ENCODE measurements around the gene PIEZO2. TPM values are rescaled to one million over a fixed set of nuclear protein-coding genes. Genes with fewer than 3 reads are reported as not detected.

PIEZO2 gene
- total RNA-seq, 1 donor from 2014 or later, result 41.2 TPM

DNA sequence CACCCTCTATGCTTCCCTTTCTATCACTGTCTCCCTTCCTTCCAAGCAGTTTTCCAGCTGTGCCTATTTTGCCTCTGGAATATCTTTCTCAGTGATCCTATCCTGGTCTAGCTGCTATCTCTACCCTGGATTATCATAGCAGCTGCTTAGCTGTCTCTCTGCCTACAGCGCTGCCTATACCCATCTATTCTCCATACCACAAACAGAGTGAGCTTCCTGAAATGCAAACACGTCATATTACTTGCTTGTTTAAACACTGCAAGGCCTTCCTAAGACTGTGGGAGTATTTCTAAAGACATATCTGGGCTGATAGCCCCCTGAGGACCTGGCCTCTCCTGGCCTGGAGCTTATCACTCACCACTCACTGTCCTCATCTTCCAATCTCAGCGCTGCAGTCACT lies 403.4 kb downstream of the PIEZO2 start:
- no peak overlapping the region for H3K27ac ChIP-seq (ENCODE audit: low read depth, low read length)
- H3K36me3 ChIP-seq (ENCODE audit: control insufficient read depth in 3 of 3, insufficient read depth in 3 of 3, low read length in 3 of 3), result no peaks in the 10 kb centered on the region
- H3K4me1 ChIP-seq (ENCODE audit: control insufficient read depth in 3 of 3, insufficient read depth in 3 of 3, low read length in 3 of 3), result no peaks in the 10 kb centered on the region
- no peak overlapping the region for H3K9ac ChIP-seq (ENCODE audit: low read depth in 1 of 3, low read length in 3 of 3)
- no peak overlapping the region for H3K4me3 ChIP-seq (ENCODE audit: low read length in 3 of 3)
- no peaks in the 10 kb centered on the region for H3K27me3 ChIP-seq (ENCODE audit: control insufficient read depth in 3 of 3, insufficient read depth in 3 of 3, low read length in 3 of 3)
- H3K9me3 ChIP-seq (ENCODE audit: control insufficient read depth in 3 of 3, low read length in 3 of 3), result no peaks in the 10 kb centered on the region

DNA sequence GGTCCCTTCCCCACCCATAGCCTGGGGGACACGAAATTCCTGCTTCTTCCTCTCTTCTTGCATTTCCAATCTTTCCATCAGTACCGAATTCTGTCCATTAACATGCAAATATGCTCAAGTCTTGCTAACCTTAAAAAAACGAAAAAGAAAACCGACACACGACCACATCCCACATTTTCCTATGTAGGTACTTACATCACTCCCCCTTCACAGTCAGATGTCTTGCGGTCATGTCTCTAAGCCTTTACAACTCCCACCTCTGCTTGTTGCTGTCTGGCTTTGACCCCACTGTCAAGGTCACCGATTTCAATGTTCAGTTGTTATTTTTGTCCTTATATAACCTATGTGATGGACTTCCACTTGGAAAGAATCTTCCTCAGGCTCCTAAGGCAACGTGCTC lies 404.1 kb downstream of the PIEZO2 start:
- Histone ChIP-seq H3K36me3 (ENCODE audit: control insufficient read depth in 3 of 3, insufficient read depth in 3 of 3, low read length in 3 of 3) (no peaks in the 10 kb centered on the region), H3K4me3 (ENCODE audit: low read length in 3 of 3) (no peak overlapping the region), H3K4me1 (ENCODE audit: control insufficient read depth in 3 of 3, insufficient read depth in 3 of 3, low read length in 3 of 3) (no peaks in the 10 kb centered on the region), H3K9ac (ENCODE audit: low read depth in 1 of 3, low read length in 3 of 3) (no peak overlapping the region), H3K27me3 (ENCODE audit: control insufficient read depth in 3 of 3, insufficient read depth in 3 of 3, low read length in 3 of 3) (no peaks in the 10 kb centered on the region), H3K9me3 (ENCODE audit: control insufficient read depth in 3 of 3, low read length in 3 of 3) (no peaks in the 10 kb centered on the region), H3K27ac (ENCODE audit: low read depth, low read length) (no peak overlapping the region)

DNA sequence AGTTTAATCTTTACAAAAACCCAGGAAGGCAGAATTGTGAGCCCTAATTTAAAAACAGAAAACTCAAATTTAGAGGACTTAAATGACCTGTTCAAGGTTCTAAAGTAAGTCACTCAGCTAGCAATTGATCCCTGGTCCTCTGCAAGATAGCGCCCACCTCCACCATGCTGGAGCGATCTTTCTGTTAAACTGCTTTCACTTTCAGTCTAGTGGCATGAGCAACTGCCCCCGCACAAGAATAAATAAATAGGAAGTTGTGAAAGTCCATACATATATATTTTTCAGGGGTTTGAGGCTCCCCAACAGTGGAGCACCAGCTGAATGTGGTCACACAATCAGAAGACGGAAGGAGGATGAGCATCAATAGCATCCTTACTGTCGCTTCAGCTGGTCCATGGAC lies 405.6 kb downstream of the PIEZO2 start:
- Histone ChIP-seq H3K9me3 (ENCODE audit: control insufficient read depth in 3 of 3, low read length in 3 of 3) (no peaks in the 10 kb centered on the region), H3K4me1 (ENCODE audit: control insufficient read depth in 3 of 3, insufficient read depth in 3 of 3, low read length in 3 of 3) (no peaks in the 10 kb centered on the region), H3K4me3 (ENCODE audit: low read length in 3 of 3) (no peak overlapping the region), H3K9ac (ENCODE audit: low read depth in 1 of 3, low read length in 3 of 3) (no peak overlapping the region), H3K27me3 (ENCODE audit: control insufficient read depth in 3 of 3, insufficient read depth in 3 of 3, low read length in 3 of 3) (no peaks in the 10 kb centered on the region), H3K36me3 (ENCODE audit: control insufficient read depth in 3 of 3, insufficient read depth in 3 of 3, low read length in 3 of 3) (no peaks in the 10 kb centered on the region), H3K27ac (ENCODE audit: low read depth, low read length) (no peak overlapping the region)

DNA sequence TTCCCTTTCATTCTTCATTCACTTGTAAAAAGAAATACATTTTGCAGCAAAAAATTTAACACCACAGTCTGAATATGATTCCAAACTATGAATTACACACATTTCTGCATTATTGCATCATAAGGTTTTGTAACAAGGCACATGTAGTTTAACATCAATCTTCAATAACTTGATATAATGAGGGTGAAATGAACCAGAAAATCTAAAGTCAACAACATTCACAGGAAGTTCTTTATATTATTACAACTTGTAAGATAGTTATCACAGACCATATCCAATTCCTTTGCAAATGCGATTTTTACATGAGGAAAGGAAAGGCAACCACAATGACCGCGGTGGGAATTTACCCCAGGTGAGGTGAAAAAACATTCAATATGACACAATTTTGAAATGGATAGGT lies 410.2 kb downstream of the PIEZO2 start:
- H3K27ac ChIP-seq (ENCODE audit: low read depth, low read length), result no peak overlapping the region
- no peaks in the 10 kb centered on the region for H3K27me3 ChIP-seq (ENCODE audit: control insufficient read depth in 3 of 3, insufficient read depth in 3 of 3, low read length in 3 of 3)
- H3K4me3 ChIP-seq (ENCODE audit: low read length in 3 of 3), result no peak overlapping the region
- H3K4me1 ChIP-seq (ENCODE audit: control insufficient read depth in 3 of 3, insufficient read depth in 3 of 3, low read length in 3 of 3), result no peaks in the 10 kb centered on the region
- no peaks in the 10 kb centered on the region for H3K9me3 ChIP-seq (ENCODE audit: control insufficient read depth in 3 of 3, low read length in 3 of 3)
- H3K9ac ChIP-seq (ENCODE audit: low read depth in 1 of 3, low read length in 3 of 3), result no peak overlapping the region
- H3K36me3 ChIP-seq (ENCODE audit: control insufficient read depth in 3 of 3, insufficient read depth in 3 of 3, low read length in 3 of 3), result no peaks in the 10 kb centered on the region

DNA sequence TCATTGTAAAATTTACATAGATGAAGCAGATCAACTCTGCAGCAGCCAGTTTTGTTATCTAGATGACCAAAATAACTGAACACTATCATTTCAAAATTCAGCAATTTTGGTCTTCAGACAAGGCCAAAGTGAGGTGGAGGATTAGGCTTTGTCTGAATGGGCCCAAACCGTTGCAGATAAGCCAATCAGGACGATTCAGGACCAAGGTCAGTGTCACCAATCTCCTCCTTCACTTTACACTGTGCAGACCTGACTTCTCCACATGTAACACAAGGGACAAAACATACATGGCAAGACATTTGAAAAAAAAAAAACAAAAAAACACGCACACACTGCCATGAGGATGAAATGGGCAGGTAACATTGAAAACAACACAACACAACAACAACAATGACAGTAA lies 412.4 kb downstream of the PIEZO2 start:
- Histone ChIP-seq H3K27me3 (ENCODE audit: control insufficient read depth in 3 of 3, insufficient read depth in 3 of 3, low read length in 3 of 3) (no peaks in the 10 kb centered on the region), H3K27ac (ENCODE audit: low read depth, low read length) (no peak overlapping the region), H3K4me1 (ENCODE audit: control insufficient read depth in 3 of 3, insufficient read depth in 3 of 3, low read length in 3 of 3) (no peaks in the 10 kb centered on the region), H3K9ac (ENCODE audit: low read depth in 1 of 3, low read length in 3 of 3) (no peak overlapping the region), H3K4me3 (ENCODE audit: low read length in 3 of 3) (no peak overlapping the region), H3K9me3 (ENCODE audit: control insufficient read depth in 3 of 3, low read length in 3 of 3) (no peaks in the 10 kb centered on the region), H3K36me3 (ENCODE audit: control insufficient read depth in 3 of 3, insufficient read depth in 3 of 3, low read length in 3 of 3) (no peaks in the 10 kb centered on the region)

DNA sequence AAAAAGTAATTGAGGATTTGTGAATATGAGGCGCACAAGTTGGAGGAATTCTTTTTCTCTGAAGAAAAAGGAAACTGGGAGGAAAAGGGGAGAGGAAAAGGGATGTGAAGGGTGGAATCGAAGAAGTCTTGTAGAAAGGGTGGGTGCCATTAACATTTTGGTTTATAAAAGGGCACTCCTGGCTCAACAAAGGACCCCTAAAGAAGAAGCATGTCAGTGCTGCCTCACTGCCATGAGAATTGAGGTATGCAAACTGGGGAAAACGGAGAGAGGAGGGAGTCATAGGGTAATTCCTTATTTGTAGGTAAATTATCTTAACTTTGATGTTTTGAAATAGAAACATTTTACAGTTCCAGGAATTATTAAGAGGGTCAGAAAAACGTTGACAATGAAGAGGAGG lies 416.4 kb downstream of the PIEZO2 start:
- no peaks in the 10 kb centered on the region for H3K4me1 ChIP-seq (ENCODE audit: control insufficient read depth in 3 of 3, insufficient read depth in 3 of 3, low read length in 3 of 3)
- H3K27me3 ChIP-seq (ENCODE audit: control insufficient read depth in 3 of 3, insufficient read depth in 3 of 3, low read length in 3 of 3), result no peaks in the 10 kb centered on the region
- H3K27ac ChIP-seq (ENCODE audit: low read depth, low read length), result no peak overlapping the region
- H3K9me3 ChIP-seq (ENCODE audit: control insufficient read depth in 3 of 3, low read length in 3 of 3), result no peaks in the 10 kb centered on the region
- H3K4me3 ChIP-seq (ENCODE audit: low read length in 3 of 3), result no peak overlapping the region
- no peak overlapping the region for H3K9ac ChIP-seq (ENCODE audit: low read depth in 1 of 3, low read length in 3 of 3)
- H3K36me3 ChIP-seq (ENCODE audit: control insufficient read depth in 3 of 3, insufficient read depth in 3 of 3, low read length in 3 of 3), result no peaks in the 10 kb centered on the region

DNA sequence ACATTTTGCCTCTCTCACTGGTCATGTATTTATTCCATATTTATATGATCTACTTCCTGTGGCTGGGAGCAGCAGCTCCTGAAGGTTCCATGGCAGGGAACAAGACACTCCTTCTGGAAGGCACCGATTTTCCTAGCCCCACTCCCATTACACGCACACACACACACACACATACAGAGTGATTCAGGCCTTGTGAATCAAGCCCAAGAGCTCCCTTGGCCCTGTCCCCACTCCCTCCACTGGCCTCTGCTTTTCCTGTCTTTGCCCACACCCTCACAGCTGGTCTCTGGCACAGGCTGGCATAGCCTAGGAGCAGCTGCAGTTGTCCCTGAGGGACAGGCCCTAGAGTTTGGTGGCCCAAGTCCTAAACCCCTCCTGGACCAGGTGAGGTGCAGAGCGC lies 421.9 kb downstream of the PIEZO2 start:
- no peak overlapping the region for H3K4me3 ChIP-seq (ENCODE audit: low read length in 3 of 3)
- H3K27ac ChIP-seq (ENCODE audit: low read depth, low read length), result no peak overlapping the region
- H3K4me1 ChIP-seq (ENCODE audit: control insufficient read depth in 3 of 3, insufficient read depth in 3 of 3, low read length in 3 of 3), result peaks cover 0 to 6% (median 2%) of the 10 kb centered on the region in 3 donors
- H3K9me3 ChIP-seq (ENCODE audit: control insufficient read depth in 3 of 3, low read length in 3 of 3), result peaks cover 0 to 3% (median 0%) of the 10 kb centered on the region in 3 donors
- no peaks in the 10 kb centered on the region for H3K36me3 ChIP-seq (ENCODE audit: control insufficient read depth in 3 of 3, insufficient read depth in 3 of 3, low read length in 3 of 3)
- no peak overlapping the region for H3K9ac ChIP-seq (ENCODE audit: low read depth in 1 of 3, low read length in 3 of 3)
- peaks cover 8 to 19% (median 17%) of the 10 kb centered on the region in 3 donors for H3K27me3 ChIP-seq (ENCODE audit: control insufficient read depth in 3 of 3, insufficient read depth in 3 of 3, low read length in 3 of 3)

DNA sequence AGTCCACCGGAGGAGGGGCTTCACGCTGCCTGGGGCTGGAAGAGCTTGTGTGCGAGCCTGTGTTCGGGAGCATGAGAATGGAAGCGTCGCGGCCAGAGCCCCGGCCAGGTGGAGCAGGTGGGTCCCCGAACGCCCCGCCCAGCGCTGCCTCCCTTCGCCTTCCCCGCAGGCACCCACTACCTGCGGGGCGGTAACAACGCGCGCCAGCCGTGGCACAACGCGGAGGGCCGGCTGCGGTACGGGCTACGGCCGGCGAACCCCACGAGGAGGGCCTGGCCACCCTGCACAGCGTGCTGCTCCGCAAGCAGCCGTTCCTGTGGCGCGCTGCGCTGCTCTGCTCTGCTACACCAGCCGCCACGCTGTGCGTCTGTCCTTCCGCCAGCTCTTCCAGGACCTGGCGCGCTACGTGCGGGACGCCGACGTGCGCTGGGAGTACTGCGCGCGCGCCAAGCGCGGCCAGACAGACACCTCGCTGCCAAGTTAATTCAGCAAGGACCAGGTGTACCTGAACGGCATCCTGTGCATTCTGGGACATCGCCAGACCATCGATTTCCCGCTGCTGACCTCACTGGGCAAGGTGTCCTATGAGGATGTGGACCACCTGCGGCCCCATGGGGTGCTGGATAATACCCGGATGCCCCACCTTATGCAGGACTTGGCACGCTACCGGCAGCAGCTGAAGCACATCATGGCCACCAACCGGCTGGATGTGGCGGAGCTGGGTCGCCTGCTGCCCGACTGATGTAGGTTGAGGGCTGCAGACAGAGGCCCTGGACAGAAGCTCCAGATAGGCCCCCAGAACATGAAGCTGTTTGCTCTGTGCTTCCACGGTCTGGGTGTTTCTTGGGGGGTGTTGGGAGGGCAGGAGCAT lies 422.9 kb downstream of the PIEZO2 start:
- peaks cover 8 to 19% (median 17%) of the 10 kb centered on the region in 3 donors for H3K27me3 ChIP-seq (ENCODE audit: control insufficient read depth in 3 of 3, insufficient read depth in 3 of 3, low read length in 3 of 3)
- no peak overlapping the region for H3K27ac ChIP-seq (ENCODE audit: low read depth, low read length)
- H3K9me3 ChIP-seq (ENCODE audit: control insufficient read depth in 3 of 3, low read length in 3 of 3), result peaks cover 0 to 3% (median 0%) of the 10 kb centered on the region in 3 donors
- H3K4me3 ChIP-seq (ENCODE audit: low read length in 3 of 3), result peak overlapping the region in 1 of 3 donors; percentile 46
- H3K9ac ChIP-seq (ENCODE audit: low read depth in 1 of 3, low read length in 3 of 3), result no peak overlapping the region
- peaks cover 0 to 6% (median 2%) of the 10 kb centered on the region in 3 donors for H3K4me1 ChIP-seq (ENCODE audit: control insufficient read depth in 3 of 3, insufficient read depth in 3 of 3, low read length in 3 of 3)
- H3K36me3 ChIP-seq (ENCODE audit: control insufficient read depth in 3 of 3, insufficient read depth in 3 of 3, low read length in 3 of 3), result no peaks in the 10 kb centered on the region

DNA sequence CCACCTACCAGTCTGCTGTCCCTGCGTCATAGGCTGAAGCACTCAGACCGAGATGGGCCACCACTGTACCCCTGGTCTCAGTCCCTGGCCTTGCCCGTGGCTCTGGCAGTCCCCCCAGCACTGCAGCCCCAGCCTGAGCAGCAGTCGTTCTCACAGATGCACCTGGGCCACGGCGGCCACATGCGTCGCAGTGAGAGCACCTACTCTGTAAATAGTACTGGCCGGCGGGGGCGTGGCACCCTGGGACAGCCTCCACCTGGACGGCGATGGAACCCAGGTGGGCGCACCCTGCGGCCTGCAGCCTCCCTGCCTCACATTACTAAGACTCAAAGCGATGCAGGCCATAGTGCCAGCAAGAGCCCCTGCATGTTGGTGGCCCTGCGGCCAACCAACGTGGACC lies 424.7 kb downstream of the PIEZO2 start:
- Histone ChIP-seq H3K9me3 (ENCODE audit: control insufficient read depth in 3 of 3, low read length in 3 of 3) (peaks cover 0 to 3% (median 0%) of the 10 kb centered on the region in 3 donors), H3K27ac (ENCODE audit: low read depth, low read length) (no peak overlapping the region), H3K9ac (ENCODE audit: low read depth in 1 of 3, low read length in 3 of 3) (no peak overlapping the region), H3K4me3 (ENCODE audit: low read length in 3 of 3) (no peak overlapping the region), H3K36me3 (ENCODE audit: control insufficient read depth in 3 of 3, insufficient read depth in 3 of 3, low read length in 3 of 3) (no peaks in the 10 kb centered on the region), H3K4me1 (ENCODE audit: control insufficient read depth in 3 of 3, insufficient read depth in 3 of 3, low read length in 3 of 3) (peaks cover 0 to 6% (median 2%) of the 10 kb centered on the region in 3 donors), H3K27me3 (ENCODE audit: control insufficient read depth in 3 of 3, insufficient read depth in 3 of 3, low read length in 3 of 3) (peaks cover 8 to 19% (median 17%) of the 10 kb centered on the region in 3 donors)

DNA sequence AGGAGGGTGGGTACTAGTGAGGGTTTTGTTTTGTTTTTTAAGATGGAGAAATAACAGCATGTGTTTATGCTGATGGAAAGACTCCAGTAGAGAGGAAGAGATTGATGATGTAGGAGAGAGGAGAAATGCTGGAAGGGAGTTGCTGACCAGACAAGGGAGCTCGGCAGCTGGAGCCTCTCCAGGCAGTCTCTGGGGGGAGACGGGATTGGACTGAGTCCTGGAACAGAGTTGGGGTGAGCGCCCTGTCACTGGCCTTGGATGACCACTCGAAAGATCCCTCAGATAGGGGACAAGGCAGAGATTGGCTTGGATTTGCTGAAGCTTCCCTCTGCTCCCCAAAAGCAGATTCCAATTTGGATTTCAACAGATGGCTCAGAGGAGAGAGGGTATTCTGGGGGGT lies 425.9 kb downstream of the PIEZO2 start:
- H3K4me3 ChIP-seq (ENCODE audit: low read length in 3 of 3), result no peak overlapping the region
- H3K9me3 ChIP-seq (ENCODE audit: control insufficient read depth in 3 of 3, low read length in 3 of 3), result peaks cover 0 to 3% (median 0%) of the 10 kb centered on the region in 3 donors
- no peak overlapping the region for H3K9ac ChIP-seq (ENCODE audit: low read depth in 1 of 3, low read length in 3 of 3)
- H3K36me3 ChIP-seq (ENCODE audit: control insufficient read depth in 3 of 3, insufficient read depth in 3 of 3, low read length in 3 of 3), result no peaks in the 10 kb centered on the region
- peaks cover 0 to 6% (median 2%) of the 10 kb centered on the region in 3 donors for H3K4me1 ChIP-seq (ENCODE audit: control insufficient read depth in 3 of 3, insufficient read depth in 3 of 3, low read length in 3 of 3)
- H3K27me3 ChIP-seq (ENCODE audit: control insufficient read depth in 3 of 3, insufficient read depth in 3 of 3, low read length in 3 of 3), result peaks cover 8 to 19% (median 17%) of the 10 kb centered on the region in 3 donors
- H3K27ac ChIP-seq (ENCODE audit: low read depth, low read length), result no peak overlapping the region
